HCT116 (cell line): ENCODE data around the gene CENPVL1.

Source experiments
- EZH2 ChIP-seq: fragments of 200-600 bp; sonication (generic); IDR thresholded peaks from 2 replicates; pipeline ENCODE4 v1.6.1; 2017; ENCODE audit warnings: antibody characterized with exemption, mixed run types
- TF ChIP-seq, protein P1 (sequence below), 3 experiments: fragments of 200-600 bp in 1 of 3; sonication (generic) in 1 of 3; IDR thresholded peaks in 2 of 3; conservative IDR thresholded peaks in 1 of 3; 2 replicates each; pipeline ENCODE4 v1.5.1; 2012 to 2017; ENCODE audit warnings: low read depth in 2 of 3, low read length in 2 of 3, antibody characterized with exemption in 1 of 3, borderline replicate concordance in 1 of 3, control low read depth in 1 of 3, mild to moderate bottlenecking in 1 of 3, mixed read lengths in 1 of 3, mixed run types in 1 of 3, moderate library complexity in 1 of 3; ENCODE audit not compliant: insufficient read depth in 1 of 3

DNA sequence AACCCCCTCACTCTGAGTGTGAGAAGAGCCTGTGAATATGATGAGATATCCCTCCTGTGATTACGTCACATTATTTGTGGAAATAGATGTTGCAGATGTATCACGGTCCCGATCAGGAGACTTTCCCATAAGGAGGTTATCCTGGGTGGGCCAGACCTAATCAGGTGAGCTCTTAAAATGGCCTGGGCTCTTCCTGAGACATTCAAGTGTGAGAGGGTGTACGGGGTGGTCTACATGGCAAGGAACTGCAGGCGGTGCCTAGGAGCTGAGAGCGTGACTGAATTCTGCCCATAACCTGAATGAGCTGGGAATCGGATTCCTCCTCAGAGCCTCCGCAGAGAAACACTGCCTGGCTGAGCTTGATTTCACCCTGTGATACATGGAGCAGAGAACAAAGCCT lies 12.9 kb upstream of the CENPVL1 start:
- TF ChIP-seq, protein P1, sequence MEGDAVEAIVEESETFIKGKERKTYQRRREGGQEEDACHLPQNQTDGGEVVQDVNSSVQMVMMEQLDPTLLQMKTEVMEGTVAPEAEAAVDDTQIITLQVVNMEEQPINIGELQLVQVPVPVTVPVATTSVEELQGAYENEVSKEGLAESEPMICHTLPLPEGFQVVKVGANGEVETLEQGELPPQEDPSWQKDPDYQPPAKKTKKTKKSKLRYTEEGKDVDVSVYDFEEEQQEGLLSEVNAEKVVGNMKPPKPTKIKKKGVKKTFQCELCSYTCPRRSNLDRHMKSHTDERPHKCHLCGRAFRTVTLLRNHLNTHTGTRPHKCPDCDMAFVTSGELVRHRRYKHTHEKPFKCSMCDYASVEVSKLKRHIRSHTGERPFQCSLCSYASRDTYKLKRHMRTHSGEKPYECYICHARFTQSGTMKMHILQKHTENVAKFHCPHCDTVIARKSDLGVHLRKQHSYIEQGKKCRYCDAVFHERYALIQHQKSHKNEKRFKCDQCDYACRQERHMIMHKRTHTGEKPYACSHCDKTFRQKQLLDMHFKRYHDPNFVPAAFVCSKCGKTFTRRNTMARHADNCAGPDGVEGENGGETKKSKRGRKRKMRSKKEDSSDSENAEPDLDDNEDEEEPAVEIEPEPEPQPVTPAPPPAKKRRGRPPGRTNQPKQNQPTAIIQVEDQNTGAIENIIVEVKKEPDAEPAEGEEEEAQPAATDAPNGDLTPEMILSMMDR (IDR thresholded peaks at IDR 0.05 in 2 of 3, conservative IDR thresholded peaks at IDR 0.05 in 1 of 3; ENCODE audit: borderline replicate concordance in 1 of 3, insufficient read depth in 1 of 3, low read depth in 2 of 3, low read length in 2 of 3): no peak
- TF ChIP-seq EZH2: no peak
